Measurements from ENCODE around the gene CCIN.

The CCIN gene

DNA sequence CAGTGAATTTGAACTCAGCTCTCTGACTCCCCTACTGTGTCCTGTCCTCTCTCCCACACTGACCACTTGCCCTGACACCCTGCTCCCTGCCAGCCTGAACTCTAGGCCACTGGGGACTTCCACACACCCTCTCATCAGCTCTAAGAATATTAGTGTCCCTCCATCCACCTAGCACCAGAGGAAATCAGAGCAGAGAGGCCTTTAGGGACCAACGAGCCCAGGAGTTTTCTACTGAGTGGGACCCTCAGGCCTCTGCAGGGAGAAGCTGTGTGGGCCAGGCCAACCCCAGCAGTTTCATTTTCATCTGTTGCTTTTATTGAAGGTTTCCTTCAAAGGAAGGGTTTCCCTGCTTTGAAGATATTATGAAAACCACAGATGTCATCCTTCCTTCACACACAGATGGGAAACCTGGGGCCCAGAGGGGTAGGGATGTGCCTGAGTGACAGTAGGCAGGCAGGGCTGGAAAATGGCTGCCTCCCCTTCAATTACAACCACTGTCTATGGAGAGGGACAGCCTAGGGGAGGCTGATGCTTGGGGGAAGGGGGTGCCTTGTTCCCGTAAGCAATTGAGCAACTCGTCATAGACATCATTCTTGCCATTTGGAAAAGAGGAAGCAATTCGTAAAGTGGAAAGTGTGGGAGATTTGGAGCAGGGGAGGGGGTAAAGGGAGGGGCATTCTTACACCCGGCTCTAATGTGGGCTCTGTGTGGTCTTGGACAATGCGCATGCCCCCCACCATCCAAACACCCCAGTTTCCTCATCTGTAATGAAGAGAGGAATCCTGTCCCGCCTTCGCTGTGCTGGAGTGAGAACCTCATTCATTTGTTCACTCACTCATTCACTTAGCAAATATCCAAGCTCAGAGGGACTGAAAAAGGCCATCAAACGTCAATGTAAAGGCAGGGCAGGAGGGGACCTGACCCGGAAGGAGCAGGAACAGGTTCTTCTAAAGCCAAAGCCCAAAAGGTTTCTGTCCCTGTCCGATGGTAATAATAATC is 28.8 kb upstream of the CCIN start:
- no peak for DNase-seq (ENCODE audit: low read depth)

DNA sequence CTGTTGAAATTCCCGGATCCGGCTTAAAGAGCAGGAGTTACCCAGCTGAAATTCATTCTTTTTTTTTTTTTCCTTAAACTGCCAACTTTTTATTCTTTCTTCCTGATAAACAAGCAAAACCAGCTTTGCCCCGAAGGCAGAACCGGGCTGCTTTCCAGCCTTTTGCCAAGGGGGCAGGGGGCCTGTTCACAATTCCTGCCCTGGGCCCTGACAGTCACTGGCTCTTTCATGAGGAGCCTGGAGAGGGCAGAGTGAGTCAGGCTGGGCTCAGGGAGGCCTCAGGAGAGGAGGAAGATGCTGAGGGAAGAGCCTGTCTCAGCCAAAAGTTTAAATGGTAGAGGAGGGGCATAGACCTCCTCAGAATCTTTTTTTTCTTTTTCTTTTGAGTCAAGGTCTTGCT is 27.9 kb upstream of the CCIN start:
- DNase-seq (ENCODE audit: low read depth), result peak; percentile 56

DNA sequence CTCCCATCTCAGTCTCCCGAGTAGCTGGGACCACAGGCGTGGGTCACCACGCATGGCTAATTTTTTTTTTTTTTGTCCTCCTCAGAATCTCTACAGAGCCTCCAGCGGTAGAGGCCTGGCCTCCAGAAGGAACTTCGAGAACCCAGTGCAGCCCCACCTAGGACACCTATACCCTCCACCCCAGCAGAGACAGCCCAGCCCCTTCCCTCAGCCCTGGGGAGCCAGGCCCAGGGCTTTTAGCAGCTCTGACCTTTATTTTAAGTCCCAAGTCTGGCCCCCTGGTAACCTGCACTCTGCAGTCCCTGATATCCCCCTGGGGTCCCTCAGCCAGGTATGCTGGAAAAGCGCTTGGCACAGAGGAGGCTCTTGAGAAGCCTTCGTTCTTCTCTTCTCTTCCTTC is 27.4 kb upstream of the CCIN start:
- DNase-seq (ENCODE audit: low read depth), result no peak

DNA sequence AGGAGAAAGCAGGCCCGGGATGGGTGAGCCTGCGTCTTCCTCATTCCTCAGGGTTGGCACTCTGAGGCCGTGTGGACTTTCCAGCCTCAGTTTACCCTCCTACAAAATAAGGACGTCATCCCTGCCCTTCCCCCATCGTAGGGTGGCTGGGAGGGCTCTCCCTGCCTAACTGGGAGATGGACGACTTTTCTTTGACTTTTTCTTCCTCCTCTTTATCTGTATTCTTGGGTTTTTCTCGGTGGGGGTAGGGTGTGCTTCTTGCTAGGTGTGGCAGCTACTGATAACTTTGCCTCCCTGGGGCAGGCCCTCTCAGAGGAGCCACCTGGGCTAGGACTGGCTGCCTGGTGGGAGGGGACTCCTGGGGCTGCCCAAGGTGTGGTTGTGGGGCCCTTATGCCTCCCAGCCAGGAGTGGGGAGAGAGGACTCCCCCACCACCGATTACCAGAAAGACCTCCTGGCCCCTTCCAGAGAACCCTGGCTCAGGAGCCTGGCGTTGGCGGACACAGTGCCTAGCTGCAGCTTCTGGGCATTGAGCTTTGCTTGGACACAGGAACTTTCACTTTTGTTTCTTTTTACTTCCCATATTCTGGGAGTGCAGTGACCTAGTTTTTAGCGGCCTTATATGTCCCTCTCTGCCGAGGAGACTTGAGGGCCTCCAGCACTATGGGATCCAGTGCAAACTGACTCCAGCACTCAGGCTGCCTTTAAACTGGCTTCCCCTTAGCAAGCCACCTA is 26.5 kb upstream of the CCIN start:
- no peak for DNase-seq (ENCODE audit: low read depth)

DNA sequence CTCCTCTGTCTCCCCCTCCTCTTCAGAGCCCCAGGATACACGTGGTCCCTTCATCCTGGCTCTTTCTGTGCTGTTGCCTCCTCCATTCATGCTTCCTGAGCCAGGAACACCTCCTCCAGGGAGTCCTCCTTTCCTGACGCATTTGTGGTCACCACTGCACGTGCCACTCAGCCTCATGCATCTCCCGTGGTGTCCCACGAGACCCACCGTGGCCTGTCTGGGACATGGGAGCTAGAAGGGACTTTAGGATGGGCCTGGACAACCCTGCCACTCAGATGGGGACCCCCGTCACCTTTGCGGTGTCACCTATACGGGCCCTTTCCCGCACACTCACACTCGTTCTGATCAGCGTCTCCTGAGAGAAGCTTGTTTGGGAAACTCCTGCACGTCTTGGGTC is 25.9 kb upstream of the CCIN start:
- no peak for DNase-seq (ENCODE audit: low read depth)

DNA sequence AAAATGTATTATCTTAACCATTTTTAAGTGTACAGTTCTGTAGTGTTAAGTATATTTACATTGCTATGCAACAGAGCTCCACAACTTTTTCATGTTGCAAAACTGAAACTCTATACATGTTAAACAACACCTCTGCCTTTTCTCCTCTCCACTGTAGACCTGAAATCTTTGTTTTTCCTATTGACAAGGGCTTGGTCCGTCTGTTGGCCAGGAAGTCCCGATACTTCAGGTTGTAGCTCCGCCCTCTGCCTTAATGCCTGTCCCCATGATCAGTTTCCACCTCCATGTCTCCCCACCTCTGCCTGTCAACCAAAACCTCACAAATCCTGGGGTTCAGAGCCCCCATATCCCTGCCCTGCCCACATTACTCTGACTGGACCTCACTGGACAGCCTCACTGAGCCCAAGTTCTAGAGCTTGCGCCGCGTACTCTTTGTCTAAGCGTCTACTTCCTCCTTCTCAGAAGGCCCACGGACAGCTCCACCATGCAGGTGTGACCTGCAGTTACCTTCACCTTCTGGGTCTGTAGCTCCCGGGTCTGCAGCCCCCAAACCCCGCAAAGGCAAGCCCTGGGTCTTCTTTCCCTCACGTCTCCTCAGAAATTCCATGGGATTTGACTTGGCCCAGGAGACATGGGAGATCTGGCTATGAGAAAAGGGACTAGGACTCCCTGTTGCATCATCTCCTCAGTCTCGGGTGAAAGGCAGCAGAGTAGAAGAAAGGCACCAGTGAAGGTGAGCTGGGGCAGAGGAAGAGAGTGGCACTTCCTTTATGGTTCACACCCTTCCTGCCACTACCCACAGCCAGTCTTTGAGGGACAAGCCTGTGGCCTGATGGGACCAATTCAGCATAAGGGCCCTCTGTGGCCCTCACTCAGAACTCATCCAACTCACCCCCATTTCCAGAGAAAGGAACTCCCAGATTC is 24.6 kb upstream of the CCIN start:
- no peak for DNase-seq (ENCODE audit: low read depth)

DNA sequence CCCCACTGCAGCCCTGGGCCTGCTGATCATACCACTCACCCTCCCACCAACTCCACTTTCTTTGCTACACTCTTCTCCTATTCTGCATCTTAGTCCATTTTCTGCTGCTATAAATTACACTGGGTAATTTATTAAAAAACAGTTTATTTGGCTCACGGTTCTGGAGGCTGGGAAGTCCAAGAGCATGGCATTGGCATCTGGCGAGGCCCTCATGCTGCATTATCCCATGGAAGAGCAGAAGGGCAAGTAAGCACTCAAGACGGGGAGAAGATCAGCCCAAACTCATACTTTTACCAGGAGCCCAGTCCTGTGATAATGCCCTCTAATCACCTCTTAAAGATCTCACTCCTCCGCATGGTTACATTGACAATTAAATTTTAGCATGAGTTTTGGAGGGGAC is 23.2 kb upstream of the CCIN start:
- no peak for DNase-seq (ENCODE audit: low read depth)

DNA sequence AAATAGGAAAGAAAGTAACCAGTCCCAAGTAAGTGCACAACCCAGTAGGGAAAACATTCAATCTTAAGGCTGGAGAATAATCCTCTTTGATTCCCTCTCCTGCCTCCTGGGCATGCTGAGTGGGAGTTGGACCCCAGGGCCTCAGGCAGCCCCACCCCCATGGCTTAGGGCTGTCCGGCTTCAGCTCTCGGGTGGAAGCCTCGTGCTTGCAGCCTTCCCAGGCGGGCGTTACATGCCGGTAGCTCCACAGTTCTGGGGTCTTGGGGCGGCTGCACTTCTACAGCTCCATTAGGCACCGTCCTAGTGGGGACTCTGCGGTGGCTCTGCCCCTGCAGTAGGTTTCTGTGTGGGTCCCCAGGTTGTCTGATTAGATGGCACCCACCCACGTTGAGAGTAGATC is 22.5 kb upstream of the CCIN start:
- no peak for DNase-seq (ENCODE audit: low read depth)

DNA sequence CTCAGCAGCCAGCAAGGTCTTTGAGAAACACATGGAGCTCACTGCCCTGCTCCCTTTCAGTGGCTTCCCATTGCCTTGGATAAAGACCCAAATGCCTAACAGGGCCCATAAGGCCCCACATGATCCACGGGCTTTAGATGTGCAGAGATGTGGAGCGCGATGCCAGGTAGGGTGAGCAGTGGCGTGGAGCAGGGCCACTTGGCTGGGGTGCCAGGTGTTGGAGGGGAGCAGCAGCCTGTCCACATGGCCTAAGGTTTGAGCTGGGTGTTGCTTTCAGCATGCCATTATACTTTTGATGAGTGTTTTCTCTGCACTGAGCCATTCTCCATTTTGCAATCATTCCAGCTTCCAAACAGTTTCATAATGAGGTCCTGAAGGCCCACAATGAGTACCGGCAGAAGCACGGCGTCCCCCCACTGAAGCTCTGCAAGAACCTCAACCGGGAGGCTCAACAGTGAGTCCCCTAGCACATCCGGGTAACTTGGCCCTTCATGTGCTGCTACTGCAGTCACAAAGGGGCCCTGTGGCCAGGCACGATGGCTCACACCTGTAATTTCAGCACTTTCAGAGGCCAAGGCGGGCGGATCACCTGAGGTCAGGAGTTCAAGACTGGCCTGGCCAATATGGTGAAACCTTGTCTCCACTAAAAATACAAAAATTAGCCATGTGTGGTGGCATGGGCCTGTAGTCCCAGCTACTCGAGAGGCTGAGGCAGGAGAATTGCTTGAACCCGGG is 21.6 kb upstream of the CCIN start:
- DNase-seq (ENCODE audit: low read depth), result no peak

DNA sequence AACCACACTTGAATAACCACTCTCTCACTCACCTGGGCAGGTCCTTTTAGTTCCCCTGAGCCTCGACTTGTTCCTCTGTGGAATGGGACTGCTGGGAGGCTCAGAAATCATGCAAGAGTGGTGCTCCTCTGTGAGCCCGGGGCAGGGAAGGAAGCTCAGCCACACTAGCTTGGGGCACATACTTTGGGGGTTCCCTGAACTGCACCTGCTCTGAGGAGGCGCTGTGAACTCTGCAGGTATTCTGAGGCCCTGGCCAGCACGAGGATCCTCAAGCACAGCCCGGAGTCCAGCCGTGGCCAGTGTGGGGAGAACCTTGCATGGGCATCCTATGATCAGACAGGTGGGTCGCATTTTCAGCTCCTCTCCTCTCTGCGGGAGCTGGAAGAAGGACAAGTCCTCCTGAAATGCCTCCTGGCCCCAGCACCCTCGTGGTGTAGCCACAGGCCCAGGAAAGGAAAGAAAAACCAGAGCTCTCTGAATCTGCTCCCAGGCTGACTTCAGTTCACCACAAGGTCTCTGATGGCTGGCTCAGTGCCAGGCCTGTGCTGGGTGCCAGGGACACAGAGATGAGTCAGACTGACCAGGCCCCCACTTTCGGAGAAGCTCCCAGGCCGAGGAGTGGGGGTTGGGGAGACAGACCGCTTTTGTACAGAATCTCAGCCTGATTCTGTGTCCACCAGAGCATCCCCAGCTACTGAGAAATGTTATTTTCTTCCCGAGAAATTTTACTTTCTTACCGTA is 20.7 kb upstream of the CCIN start:
- DNase-seq (ENCODE audit: low read depth), result peak; percentile 99

DNA sequence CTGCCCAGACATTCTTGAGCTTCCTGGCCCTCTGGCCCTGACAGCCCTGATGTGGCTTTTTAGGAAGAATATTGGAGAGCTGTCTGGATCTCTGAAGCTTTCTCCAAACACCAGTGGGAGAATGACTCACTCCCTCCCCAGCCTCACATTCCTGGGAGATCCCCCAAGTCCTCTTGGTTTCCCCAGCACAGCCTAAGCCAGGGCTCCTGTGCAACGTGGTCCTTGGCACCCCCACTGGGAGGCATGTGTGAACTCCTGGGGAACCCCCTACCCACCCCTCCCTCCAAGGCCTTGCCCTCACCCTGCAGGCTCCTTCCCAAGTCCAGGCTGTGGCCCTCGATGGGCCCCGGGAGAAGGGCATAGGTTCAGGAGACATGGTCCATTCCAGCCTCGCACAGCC is 20.0 kb upstream of the CCIN start:
- DNase-seq (ENCODE audit: low read depth), result peak; percentile 87

DNA sequence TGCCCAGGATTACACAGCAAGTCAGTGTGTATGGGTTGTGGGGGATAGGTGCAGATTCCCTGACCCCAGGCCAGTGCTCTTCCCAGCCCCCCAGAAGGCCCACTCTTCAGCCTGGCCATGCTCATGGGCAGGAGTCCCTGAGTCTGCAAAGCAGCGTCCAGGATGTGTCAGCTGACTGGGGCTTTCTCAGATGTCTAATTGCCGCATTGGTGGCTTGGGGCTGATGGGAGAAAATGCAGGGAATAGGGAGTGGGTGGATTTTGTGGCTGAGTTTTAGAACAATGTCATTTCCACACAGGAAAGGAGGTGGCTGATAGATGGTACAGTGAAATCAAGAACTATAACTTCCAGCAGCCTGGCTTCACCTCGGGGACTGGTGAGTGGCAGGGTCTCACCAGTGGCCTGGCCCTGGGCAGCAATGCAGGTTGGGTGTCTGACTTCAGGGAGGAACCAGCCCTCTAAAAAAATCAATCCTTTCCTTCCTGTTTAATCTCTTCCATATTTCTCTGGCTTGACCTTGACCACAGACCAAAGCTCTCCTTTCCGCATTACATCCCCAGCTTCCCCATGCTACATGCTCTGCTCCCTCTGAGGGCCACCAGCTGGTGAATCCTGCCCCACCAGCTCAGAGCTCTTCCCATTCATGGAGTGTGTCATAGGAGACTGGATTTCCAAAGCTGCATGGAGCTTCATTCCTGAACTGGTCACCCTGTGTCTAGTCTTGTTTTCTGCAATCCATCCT is 18.4 kb upstream of the CCIN start:
- DNase-seq (ENCODE audit: low read depth), result peak; percentile 61

DNA sequence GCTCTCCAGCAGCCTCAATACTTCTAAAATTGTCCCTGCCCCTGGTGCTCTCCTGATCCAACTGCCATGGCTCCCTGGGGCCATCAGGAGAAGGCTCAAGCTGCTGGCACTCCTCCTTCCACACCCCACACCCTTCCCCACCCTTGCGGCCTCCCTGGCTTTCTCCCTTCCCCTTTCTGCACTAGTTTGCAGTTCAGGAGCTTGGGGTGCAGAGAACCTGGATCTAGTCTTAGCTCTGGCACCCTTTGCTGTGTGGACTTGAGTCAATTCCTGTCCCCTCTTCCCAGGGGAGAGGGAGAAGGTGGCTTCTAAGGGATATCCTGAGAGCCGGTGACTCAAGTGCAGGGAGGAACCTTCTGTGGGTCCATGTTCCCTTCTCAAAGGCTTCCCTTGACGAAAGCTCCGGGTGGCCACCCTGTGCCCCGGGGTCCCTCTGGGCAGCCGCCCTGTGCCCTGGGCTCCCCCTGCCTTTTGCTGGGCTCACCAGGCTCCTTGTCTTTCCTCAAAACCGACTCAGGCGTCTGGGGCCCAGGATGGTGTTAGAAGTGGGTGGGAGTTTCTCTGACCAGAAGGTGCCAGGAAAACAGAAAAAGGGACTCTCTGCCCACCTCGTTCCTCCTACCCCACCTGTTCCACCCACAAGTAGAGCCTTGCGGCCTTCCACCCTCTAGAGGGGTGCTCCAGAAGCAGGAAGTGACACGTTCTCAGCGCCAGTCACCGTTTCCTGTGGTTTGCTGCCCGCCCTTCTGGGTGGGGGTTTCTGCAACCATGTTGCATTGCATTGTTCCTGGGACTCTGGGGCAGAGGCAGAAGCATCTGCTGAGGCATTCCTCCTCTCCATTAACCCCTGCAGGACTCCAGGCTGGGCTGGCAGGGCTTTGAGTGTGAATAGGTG is 17.6 kb upstream of the CCIN start:
- peak; percentile 83 for DNase-seq (ENCODE audit: low read depth)

DNA sequence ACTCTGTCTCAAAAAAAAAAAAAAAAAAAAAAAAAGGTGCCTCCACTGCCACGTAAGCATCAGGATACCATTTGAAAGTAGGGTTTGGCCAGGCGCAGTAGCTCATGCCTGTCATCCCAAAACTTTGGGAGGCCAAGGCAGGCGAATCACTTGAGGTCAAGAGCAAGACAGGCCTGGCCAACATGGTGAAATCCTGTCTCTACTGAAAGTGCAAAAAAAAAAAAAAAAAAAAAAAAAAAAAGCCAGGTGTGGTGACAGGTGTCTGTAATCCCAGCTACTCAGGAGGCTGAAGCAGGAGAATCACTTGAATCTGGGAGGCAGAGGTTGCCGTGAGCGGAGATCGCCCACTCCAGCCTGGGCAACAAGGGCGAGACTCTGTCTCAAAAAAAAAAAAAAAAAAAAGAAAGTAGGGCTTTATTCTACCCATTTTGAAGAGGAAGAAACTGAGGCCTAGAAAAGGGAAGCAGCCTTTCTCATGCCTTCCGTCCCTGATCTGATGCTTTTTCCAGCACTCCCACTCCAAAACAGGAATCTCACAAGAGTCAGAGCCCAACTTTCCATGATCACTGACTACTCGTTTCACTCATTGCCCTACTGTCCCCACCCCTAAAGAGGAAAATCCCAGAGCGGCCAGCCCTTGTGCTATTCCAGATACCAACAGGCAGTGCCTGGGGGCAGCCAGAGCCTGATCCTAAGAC is 16.3 kb upstream of the CCIN start:
- no peak for DNase-seq (ENCODE audit: low read depth)

DNA sequence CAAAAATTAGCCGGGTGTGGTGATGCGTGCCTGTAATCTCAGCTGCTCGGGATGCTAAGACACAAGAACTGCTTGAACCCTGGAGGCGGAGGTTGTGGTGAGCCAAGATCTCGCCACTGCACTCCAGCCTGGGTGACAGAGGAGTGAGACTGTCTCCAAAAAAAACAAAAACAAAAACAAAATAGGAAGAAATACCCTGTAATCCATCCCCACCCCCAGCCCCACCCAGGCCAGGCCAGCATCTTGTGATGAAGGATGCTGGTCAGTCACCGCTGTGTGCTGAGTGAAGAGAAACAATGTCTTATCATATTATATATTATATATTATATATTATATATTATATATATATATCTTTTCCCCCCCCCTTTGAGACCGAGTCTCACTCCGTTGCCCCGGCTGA is 15.4 kb upstream of the CCIN start:
- no peak for DNase-seq (ENCODE audit: low read depth)

DNA sequence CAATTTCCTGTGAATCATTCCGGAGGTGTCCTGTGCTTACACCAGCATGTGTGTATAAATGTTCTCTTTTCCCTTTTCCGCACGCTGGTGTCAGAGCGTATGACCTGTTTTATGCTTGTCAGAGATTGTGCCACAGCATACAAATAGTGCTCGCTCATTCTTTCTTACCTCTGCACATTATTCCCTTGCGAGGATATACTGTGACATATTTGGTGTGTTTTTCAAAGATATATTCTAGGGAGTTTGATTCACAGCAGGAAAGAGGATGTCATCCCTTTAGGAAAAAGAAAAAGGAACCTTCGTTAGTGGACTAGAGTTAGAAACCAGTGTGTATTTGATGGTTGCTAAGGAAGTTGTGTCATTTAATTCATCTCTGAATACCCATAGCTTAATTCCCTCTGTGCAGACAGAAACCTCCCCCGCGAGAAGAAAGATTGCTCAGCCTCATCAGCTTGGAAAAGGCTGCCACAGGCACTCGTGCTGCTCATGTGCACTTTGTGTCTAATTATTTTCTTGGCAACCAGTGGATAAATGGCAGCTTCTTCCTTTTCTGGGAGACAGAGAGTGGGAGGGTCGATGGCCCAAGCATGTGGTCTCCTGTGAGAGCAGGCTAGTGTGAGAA is 14.7 kb upstream of the CCIN start:
- DNase-seq (ENCODE audit: low read depth), result peak; percentile 72

DNA sequence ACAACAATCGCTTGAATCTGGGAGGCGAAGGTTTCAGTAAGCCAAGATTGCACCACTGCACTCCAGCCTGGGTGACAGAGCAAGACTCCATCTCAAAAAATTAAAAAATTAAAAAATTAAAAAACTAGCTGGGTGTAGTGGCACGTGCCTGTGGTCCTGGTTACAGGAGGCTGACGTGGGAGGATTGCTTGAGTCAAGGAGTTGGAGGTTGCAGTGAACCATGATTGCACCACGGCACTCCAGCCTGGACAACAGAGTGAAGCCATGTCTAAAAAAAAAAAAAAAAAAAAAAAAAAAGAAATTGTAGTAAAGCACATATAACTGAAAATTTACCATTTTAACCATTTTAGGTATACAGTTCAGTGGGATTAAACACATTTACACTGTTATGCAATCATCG is 13.1 kb upstream of the CCIN start:
- no peak for DNase-seq (ENCODE audit: low read depth)

DNA sequence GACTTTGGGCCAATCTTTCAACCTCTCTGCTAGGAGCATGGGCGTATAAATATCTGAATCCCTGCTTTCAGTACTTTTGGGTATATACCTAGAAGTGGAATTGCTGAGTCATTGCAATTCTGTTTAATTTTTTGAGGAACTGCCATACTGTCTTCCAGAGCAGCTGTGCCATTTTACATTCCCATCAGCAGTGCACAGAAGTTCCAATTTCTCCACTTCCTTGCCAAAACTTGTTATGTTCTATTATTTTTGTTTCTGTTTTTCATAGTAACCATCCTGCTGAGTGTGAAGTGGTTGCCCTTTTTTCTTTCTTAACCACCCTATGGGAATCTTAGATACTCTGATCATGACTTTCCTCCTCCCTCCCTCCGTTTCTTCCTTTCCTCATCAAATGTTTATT is 11.1 kb upstream of the CCIN start:
- peak; percentile 29 for DNase-seq (ENCODE audit: low read depth)
